Measurements from ENCODE around the gene TGM2. TPM values are rescaled to one million over a fixed set of nuclear protein-coding genes. Genes with fewer than 3 reads are reported as not detected.

The TGM2 gene
- total RNA-seq, 4 donors from 2014 or later: 72.0 to 200 (median 73.4) TPM

DNA sequence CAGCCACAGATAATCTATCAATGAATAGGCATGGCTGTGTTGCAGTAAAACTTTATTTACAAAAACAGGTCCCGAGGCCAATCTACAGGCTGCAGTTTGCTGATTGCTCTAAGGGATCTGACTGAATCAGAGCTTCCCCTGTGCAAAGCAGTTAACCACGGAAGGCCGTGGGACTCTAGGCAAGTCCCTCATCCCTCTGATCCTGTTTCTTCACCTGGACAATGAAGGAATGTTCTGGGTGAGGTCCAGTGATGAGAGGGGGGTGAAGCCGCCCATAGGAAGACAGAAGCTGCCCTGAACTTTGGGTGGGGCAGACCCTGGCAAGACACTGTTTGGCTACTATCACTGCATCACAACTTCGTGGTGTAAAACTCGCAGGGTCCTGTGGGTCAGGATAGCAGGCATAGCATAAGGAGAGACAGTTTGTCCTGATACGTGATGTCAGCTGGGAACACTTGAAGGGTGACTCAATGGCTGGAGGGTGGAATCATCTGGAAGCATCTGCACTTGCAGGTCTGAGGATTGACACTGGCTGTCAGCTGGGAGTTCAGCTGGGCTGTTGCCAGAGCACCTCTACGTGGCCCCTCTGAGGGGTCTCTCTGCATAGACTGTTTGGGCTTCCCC is 33.3 kb upstream of the TGM2 start:
- DNase-seq (ENCODE audit: low spot score): no peak
- no peak for ATAC-seq (ENCODE audit: low FRiP score)
- TF ChIP-seq, protein P1, sequence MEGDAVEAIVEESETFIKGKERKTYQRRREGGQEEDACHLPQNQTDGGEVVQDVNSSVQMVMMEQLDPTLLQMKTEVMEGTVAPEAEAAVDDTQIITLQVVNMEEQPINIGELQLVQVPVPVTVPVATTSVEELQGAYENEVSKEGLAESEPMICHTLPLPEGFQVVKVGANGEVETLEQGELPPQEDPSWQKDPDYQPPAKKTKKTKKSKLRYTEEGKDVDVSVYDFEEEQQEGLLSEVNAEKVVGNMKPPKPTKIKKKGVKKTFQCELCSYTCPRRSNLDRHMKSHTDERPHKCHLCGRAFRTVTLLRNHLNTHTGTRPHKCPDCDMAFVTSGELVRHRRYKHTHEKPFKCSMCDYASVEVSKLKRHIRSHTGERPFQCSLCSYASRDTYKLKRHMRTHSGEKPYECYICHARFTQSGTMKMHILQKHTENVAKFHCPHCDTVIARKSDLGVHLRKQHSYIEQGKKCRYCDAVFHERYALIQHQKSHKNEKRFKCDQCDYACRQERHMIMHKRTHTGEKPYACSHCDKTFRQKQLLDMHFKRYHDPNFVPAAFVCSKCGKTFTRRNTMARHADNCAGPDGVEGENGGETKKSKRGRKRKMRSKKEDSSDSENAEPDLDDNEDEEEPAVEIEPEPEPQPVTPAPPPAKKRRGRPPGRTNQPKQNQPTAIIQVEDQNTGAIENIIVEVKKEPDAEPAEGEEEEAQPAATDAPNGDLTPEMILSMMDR (IDR thresholded peaks at IDR 0.05): no peak

DNA sequence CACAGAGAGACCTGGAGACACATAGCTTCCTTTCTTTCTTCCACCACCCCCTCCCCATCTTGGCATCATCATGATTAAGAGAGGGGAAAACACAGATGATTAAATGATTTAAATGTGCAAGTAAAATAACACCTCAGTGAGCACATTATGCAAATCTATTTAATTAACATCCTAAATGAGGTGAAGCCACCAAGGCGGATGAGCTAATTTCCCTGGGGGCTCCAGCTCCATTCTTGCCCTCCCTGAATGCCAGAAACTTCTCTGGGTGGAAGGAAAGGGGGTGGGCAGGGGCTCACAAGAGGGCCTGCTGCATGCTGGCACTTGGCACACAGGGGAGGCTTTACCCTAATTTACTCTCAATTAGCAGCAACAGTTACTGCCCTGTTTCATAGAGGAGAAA is 32.5 kb upstream of the TGM2 start:
- ATAC-seq (ENCODE audit: low FRiP score): no peak
- TF ChIP-seq, protein P1 (IDR thresholded peaks at IDR 0.05): no peak
- DNase-seq (ENCODE audit: low spot score): no peak

DNA sequence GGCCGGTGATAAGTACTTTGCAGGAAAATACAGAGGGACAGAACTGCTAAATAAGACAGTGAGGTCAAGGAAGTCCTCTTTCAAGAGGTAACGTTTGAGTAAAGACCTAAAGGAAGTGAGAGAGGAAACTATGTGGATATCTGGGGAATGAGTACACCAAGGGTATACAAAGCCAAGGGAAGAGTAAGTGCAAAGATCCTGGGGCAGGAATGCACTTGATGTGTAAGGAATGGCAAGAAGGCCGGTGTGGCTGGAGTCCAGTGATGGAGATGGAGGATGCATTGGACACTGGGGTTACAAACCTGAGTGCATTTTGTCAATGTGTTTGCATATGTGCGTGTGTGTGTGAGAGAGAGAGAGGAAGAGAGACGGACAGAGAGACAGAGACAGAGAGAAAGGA is 32.1 kb upstream of the TGM2 start:
- ATAC-seq (ENCODE audit: low FRiP score): no peak
- TF ChIP-seq, protein P1 (IDR thresholded peaks at IDR 0.05): no peak
- DNase-seq (ENCODE audit: low spot score): no peak

DNA sequence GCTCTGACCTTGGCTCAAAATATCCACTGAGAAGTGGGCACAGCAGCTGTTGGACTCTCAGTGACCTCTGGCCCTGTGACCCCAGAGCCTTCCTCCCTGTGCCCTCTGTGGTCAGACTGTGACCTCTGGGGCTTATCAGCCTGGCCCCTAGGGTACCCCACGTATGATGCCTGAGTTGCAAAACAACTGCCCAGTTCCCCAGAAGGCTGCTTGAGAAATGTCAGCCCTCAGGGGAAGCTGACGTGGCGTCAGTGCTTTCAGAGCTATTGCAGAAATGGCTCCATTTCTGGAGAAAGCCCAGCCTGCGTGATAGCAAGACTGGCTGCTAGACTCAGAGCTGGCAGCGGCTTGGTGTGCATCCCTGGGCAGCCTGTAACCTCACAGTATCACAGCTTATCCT is 31.5 kb upstream of the TGM2 start:
- DNase-seq (ENCODE audit: low spot score): peak; percentile 27
- TF ChIP-seq, protein P1 (IDR thresholded peaks at IDR 0.05): no peak
- ATAC-seq (ENCODE audit: low FRiP score): peak; percentile 62

GRCh38 chr20:38196076-38196475 is 31.0 kb upstream of the TGM2 start:
- TF ChIP-seq, protein P1 (IDR thresholded peaks at IDR 0.05): no peak
- DNase-seq (ENCODE audit: low spot score) (no peak), ATAC-seq (ENCODE audit: low FRiP score) (no peak)

DNA sequence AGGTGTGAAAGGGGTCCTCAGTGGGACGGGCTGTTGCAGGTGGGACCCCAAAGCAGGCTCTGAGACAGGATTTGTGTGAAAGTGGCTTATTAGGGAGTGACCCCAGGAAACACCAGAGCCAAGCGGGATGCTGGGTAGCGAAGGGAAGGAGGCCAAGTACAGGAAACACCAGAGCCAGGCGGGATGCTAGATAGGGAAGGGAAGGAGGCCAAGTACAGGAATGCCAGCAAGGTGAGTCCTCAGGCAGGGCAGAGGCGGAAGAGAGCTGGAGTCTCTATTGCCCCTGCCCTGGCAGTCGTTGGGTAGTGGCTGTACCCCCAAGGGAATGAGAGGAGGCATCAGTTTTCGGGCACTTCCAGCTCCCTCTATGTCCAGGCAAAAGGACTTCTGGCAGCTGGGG is 30.5 kb upstream of the TGM2 start:
- DNase-seq (ENCODE audit: low spot score) (no peak), ATAC-seq (ENCODE audit: low FRiP score) (no peak)
- TF ChIP-seq, protein P1 (IDR thresholded peaks at IDR 0.05): no peak

DNA sequence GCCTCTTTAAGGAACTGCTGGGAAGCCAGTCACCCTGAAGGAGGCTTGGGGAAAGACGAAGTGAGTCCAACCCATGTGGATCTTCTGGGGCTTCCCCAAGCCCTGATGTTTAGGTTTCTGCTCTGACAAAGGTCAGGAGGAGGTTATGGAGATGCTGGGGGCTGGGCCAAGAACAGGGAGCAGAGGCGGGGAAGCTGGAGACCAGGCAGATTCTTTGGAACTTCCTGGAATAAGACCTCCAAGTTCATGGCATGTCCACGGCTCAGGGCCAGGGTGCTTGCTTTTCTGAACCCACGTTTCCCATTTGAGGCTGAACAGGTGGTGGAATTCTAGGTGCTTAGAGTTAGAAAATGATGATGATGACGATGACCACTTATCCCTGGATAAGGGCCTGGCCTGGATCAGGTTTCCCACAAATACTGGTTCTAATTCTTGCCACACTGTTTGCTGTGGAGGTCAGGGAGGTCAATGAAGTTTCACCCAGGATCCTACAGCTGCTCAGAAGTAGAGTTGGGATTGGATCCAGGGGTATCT is 30.0 kb upstream of the TGM2 start:
- TF ChIP-seq, protein P1 (IDR thresholded peaks at IDR 0.05): no peak
- DNase-seq (ENCODE audit: low spot score) (no peak), ATAC-seq (ENCODE audit: low FRiP score) (no peak)
